Prostate gland (tissue), 2 donors: ENCODE results near the gene ZNF594.
"Not testable (repeated sequence)": the region's sequence is repeated elsewhere in the genome, so short reads cannot be mapped to it uniquely, and the experiment has no call there.

ENCODE experiments used
- POLR2A ChIP-seq: fragments of 450-650 bp; IDR thresholded peaks from one replicate; pipeline ENCODE4 v1.6.1; 2016; ENCODE audit warnings: antibody characterized with exemption, mild to moderate bottlenecking
- TF ChIP-seq, protein P1 (sequence below), 4 experiments: fragments of 200-600 bp in 2 of 4; fragments of 450-650 bp in 2 of 4; sonication (generic) in 2 of 4; IDR thresholded peaks; 1 replicate in 3 of 4; 2 replicates in 1 of 4; pipeline ENCODE4 v1.5.1; 2016 to 2019; ENCODE audit warnings: antibody characterized with exemption in 4 of 4, mild to moderate bottlenecking in 2 of 4, moderate library complexity in 2 of 4

DNA sequence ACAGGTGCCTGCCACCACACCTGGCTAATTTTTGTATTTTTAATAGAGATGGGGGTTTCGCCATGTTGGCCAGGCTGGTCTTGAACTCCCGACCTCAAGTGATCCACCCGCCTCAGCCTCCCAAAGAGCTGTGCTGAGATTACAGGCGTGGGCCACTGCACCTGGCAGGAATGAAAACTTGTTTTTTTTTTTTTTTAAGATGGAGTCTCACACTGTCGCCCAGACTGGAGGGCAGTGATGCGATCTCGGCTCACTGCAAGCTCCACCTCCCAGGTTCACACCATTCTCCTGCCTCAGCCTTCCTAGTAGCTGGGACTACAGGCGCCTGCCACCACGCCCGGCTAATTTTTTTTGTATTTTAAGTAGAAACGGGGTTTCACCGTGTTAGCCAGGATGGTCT is 30.2 kb upstream of the ZNF594 start:
- TF ChIP-seq POLR2A, result not testable (repeated sequence)
- TF ChIP-seq, protein P1, sequence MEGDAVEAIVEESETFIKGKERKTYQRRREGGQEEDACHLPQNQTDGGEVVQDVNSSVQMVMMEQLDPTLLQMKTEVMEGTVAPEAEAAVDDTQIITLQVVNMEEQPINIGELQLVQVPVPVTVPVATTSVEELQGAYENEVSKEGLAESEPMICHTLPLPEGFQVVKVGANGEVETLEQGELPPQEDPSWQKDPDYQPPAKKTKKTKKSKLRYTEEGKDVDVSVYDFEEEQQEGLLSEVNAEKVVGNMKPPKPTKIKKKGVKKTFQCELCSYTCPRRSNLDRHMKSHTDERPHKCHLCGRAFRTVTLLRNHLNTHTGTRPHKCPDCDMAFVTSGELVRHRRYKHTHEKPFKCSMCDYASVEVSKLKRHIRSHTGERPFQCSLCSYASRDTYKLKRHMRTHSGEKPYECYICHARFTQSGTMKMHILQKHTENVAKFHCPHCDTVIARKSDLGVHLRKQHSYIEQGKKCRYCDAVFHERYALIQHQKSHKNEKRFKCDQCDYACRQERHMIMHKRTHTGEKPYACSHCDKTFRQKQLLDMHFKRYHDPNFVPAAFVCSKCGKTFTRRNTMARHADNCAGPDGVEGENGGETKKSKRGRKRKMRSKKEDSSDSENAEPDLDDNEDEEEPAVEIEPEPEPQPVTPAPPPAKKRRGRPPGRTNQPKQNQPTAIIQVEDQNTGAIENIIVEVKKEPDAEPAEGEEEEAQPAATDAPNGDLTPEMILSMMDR (IDR thresholded peaks at IDR 0.05), result not testable (repeated sequence)
